GM21367 (cell line): ENCODE results near the gene SLC26A1.
"Not testable (repeated sequence)": the region's sequence is repeated elsewhere in the genome, so short reads cannot be mapped to it uniquely, and the experiment has no call there.

Source experiments
- ATAC-seq: cut with Tn5 transposase; IDR thresholded peaks from one replicate; pipeline ENCODE4 v1.9.1; 2021; ENCODE audit not compliant: unreplicated experiment

SLC26A1 gene

GRCh38 chr4:955931-956381 lies 37.2 kb downstream of the SLC26A1 start:
- ATAC-seq: no peak

- ATAC-seq: no peak
Observed at GRCh38 chr4:955161-955921, 37.9 kb downstream of the SLC26A1 start.

DNA sequence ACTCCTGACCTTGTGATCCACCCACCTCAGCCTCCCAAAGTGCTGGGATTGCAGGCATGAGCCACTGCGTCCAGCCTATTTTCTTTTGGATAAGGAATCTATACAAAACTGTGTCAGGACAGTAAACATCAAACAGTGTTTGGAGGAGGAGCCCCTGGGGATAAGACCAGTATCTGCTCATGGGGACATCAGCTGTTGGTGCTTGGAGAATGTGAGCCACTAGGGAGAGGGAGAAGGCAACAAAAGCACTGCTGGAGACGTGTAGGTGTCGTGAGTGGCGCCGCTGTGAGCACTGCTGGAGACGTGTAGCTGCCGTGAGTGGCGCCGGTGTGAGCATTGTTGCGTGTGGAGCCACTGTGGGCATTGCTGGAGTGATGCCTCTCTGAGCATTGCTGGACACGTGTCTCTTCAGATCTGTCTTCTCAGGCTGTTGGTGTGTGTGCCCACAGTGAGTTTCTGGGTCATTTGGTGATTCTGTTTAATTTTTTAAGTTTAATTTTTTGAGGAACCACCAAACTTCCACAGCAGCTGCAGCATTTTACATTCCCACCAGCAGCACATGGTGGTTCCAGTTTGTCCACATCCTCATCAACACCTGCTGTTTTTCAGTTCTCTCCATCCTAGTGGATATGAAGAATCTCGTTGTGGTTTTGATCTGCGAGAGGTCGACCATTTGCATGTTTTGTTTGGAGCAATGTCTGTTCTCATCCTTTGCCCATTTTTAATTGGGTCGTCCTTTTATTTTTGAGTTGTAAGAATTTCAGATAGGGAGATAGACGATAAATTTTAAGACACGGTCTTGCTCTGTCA lies 38.8 kb downstream of the SLC26A1 start:
- no peak for ATAC-seq

DNA sequence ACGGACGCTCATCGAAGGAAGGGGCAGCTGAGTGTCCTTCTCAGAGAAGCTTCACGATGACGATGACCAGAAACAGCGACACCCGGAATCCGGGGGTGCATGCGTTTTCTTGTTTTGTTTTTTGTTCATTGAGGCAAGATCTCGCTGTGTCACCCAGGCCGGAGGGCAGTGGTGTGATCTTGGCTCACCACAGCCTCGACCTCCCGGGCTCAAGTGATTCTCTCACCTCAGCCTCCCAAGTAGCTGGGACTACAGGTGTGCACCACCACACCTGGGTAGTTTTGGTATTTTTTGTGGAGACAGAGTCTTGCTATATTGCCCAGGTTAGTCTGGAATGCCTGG lies 39.7 kb downstream of the SLC26A1 start:
- no peak for ATAC-seq

GRCh38 chr4:952881-953573 lies 40.2 kb downstream of the SLC26A1 start:
- no peak for ATAC-seq

- ATAC-seq: no peak
Observed at GRCh38 chr4:951594-952468, 41.4 kb downstream of the SLC26A1 start.

- no peak for ATAC-seq
Observed at GRCh38 chr4:951186-951585, 42.0 kb downstream of the SLC26A1 start.

DNA sequence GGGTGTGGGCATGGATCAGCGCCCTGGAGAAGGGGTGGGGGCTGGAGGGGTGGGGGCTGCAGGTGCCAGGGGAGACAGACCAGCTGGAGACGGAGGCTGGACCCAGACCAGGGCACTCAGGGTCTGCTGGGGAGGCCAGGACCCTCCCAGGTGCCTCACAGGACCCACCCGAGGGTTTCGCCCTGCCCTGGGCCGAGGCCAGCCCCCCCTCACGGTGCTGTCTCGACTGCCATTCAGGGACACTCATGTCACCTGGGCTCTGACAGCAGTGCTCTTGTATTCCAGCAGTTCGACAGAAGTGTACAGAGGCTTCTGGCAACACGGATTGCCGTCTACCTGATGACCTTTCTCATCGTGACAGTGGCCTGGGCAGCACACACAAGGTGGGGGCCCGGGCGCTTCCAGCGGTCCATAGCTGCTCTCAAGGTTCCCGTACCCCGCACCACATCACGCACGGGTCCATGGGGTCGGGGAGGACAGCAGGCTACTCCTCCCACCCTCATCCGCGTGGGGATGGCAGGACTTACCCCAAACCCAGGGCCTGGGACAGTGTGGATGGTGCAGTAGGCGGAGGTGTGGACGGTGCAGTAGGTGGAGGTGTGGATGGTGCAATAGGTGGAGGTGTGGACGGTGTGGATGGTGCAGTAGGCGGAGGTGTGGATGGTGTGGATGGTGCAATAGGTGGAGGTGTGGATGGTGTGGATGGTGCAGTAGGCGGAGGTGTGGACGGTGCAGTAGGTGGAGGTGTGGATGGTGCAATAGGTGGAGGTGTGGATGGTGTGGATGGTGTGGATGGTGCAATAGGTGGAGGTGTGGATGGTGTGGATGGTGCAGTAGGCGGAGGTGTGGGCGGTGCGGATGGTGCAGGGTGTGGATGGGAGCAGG lies 42.8 kb downstream of the SLC26A1 start:
- ATAC-seq: no peak

GRCh38 chr4:949656-950055 lies 43.5 kb downstream of the SLC26A1 start:
- ATAC-seq: no peak

DNA sequence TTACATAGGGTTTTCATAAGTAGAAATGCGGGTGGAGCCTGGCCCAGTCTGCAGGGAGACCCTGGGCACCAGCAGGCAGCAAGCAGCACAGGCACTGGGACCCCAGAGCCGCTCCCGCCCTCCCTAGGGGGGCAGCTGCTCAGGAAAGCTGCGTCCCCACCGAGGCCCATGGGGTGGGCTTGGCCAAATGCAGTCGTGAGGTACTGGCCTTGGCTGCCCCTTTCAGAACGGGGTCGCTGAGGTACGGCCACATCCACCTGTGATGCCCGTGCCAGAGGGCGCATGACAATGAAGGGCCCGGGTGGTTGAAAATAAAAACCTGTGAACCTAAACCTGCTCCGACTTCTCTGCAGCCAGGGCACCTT lies 44.3 kb downstream of the SLC26A1 start:
- no peak for ATAC-seq

GRCh38 chr4:948101-948935 lies 44.9 kb downstream of the SLC26A1 start:
- no peak for ATAC-seq

DNA sequence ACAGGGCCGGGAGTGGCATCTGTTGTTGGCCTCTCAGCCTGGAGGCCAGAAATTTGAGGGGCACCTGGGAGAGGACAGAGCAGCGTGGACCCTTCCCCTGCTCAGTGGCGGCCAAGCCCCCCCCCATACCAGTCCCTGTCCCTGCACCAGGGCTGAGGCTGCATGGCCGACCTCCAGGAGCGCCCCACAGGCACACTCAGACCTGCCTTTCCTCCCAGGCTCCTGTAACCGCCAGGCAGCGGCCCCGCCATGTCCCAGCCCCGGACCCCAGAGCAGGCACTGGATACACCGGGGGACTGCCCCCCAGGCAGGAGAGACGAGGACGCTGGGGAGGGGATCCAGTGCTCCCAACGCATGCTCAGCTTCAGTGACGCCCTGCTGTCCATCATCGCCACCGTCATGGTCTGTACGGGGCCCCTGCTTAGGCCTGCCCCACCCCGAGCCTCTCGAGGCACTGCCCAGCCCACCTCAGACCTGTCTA lies 45.7 kb downstream of the SLC26A1 start:
- no peak for ATAC-seq

- ATAC-seq: no peak
Observed at GRCh38 chr4:946517-947471, 46.4 kb downstream of the SLC26A1 start.

GRCh38 chr4:946103-946450 lies 47.1 kb downstream of the SLC26A1 start:
- ATAC-seq: no peak

GRCh38 chr4:945274-946102 lies 47.7 kb downstream of the SLC26A1 start:
- ATAC-seq: no peak

GRCh38 chr4:939508-939907 lies 53.7 kb downstream of the SLC26A1 start:
- ATAC-seq: not testable (repeated sequence)
